ENCODE measurements around the gene SCN4A.
"Not testable (repeated sequence)": the region's sequence is repeated elsewhere in the genome, so short reads cannot be mapped to it uniquely, and the experiment has no call there.

Gene SCN4A

GRCh38 chr17:63918305-63918704, 54.4 kb downstream of the SCN4A start:
- Histone ChIP-seq H3K27ac (ENCODE audit: low read depth, low read length) (no peak overlapping the region), H3K4me1 (ENCODE audit: control insufficient read depth, insufficient read depth, low read length) (no peaks in the 10 kb centered on the region), H3K27me3 (ENCODE audit: control insufficient read depth, insufficient read depth, low read length) (no peaks in the 10 kb centered on the region), H3K4me3 (ENCODE audit: low read length) (no peak overlapping the region), H3K36me3 (ENCODE audit: control insufficient read depth, insufficient read depth, low read length) (no peaks in the 10 kb centered on the region), H3K9ac (ENCODE audit: low read length) (no peak overlapping the region)

GRCh38 chr17:63917646-63918045, 55.1 kb downstream of the SCN4A start:
- H3K27ac ChIP-seq (ENCODE audit: low read depth, low read length), result no peak overlapping the region
- no peak overlapping the region for H3K4me3 ChIP-seq (ENCODE audit: low read length)
- no peaks in the 10 kb centered on the region for H3K27me3 ChIP-seq (ENCODE audit: control insufficient read depth, insufficient read depth, low read length)
- H3K36me3 ChIP-seq (ENCODE audit: control insufficient read depth, insufficient read depth, low read length), result no peaks in the 10 kb centered on the region
- H3K9ac ChIP-seq (ENCODE audit: low read length), result no peak overlapping the region
- no peaks in the 10 kb centered on the region for H3K4me1 ChIP-seq (ENCODE audit: control insufficient read depth, insufficient read depth, low read length)

DNA sequence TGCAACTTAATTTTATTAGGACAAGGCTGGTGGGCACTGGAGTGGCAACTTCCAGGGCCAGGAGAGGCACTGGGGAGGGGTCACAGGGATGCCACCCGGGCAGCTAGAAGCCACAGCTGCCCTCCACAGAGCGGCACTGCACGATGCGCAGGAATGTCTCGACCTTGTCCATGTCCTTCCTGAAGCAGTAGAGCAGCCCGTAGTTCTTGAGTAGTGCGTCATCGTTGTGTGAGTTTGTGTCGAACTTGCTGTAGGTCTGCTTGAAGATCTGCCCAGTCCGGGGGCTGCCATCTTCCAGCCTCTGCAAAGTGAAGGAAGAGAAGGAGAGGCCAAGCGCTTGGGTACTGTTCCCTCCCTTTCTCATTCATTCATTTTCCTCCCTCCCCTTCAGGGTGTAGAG, 55.5 kb downstream of the SCN4A start:
- not testable (repeated sequence) for H3K4me3 ChIP-seq (ENCODE audit: low read length); H3K36me3 ChIP-seq (ENCODE audit: control insufficient read depth, insufficient read depth, low read length)

DNA sequence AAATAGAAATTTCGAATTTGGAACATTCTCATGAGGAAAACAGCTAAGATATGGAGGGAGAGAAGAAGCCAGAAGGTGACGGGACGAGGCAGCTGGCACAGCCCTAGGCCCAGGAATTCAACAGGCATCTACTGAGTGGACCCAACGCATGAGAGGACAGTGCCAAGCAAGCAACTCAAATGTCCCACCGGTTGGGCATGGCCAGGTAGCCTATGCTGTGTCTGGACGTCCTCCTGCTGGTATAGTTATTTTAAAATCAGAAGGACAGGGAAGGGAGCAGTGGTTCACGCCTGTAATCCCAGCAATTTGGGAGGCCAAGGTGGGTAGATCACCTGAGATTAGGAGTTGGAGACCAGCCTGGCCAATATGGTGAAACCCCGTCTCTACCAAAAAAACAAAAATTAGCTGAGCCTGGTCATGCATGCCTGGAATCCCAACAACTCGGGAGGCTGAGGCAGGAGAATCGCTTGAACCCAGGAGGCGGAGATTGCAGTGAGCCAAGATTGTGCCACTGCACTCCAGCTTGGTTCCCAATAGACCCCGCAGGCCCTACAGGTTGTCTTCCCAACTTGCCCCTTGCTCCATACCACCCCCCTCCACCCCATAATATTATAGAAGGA, 56.0 kb downstream of the SCN4A start:
- Histone ChIP-seq H3K27me3 (ENCODE audit: control insufficient read depth, insufficient read depth, low read length) (no peaks in the 10 kb centered on the region), H3K9ac (ENCODE audit: low read length) (no peak overlapping the region), H3K27ac (ENCODE audit: low read depth, low read length) (no peak overlapping the region), H3K36me3 (ENCODE audit: control insufficient read depth, insufficient read depth, low read length) (no peaks in the 10 kb centered on the region), H3K4me3 (ENCODE audit: low read length) (no peak overlapping the region), H3K4me1 (ENCODE audit: control insufficient read depth, insufficient read depth, low read length) (no peaks in the 10 kb centered on the region)

More for the DNA sequence above, 55.5 kb downstream of the SCN4A start:
- H3K27ac ChIP-seq (ENCODE audit: low read depth, low read length); H3K9ac ChIP-seq (ENCODE audit: low read length); H3K27me3 ChIP-seq (ENCODE audit: control insufficient read depth, insufficient read depth, low read length); H3K4me1 ChIP-seq (ENCODE audit: control insufficient read depth, insufficient read depth, low read length): not testable (repeated sequence)

GRCh38 chr17:63915753-63916152, 57.0 kb downstream of the SCN4A start:
- H3K4me1 ChIP-seq (ENCODE audit: control insufficient read depth, insufficient read depth, low read length); H3K36me3 ChIP-seq (ENCODE audit: control insufficient read depth, insufficient read depth, low read length); H3K27me3 ChIP-seq (ENCODE audit: control insufficient read depth, insufficient read depth, low read length): not testable (repeated sequence)

DNA sequence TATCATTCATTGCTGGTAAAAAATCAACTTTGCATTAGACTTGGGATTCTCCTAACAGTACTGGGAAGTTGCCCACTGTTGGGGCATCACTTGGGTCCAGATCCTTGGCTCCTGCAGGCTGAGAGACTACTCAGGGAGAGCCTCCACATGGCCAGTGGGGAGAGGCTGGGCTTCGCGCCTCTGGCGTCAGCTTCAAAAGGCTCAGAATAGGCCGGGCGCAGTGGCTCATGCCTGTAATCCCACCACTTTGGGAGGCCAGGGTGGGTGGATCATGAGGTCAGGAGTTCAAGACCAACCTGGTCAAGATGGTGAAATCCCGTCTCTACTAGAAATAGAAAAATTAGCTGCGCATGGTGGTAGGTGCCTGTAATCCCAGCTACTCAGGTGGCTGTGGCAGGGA, 58.2 kb downstream of the SCN4A start:
- peaks cover 3% of the 10 kb centered on the region for H3K27me3 ChIP-seq (ENCODE audit: control insufficient read depth, insufficient read depth, low read length)
- no peaks in the 10 kb centered on the region for H3K36me3 ChIP-seq (ENCODE audit: control insufficient read depth, insufficient read depth, low read length)
- H3K4me3 ChIP-seq (ENCODE audit: low read length), result no peak overlapping the region
- no peaks in the 10 kb centered on the region for H3K4me1 ChIP-seq (ENCODE audit: control insufficient read depth, insufficient read depth, low read length)
- H3K27ac ChIP-seq (ENCODE audit: low read depth, low read length), result no peak overlapping the region
- no peak overlapping the region for H3K9ac ChIP-seq (ENCODE audit: low read length)

More at GRCh38 chr17:63915753-63916152, 57.0 kb downstream of the SCN4A start:
- H3K27ac ChIP-seq (ENCODE audit: low read depth, low read length); H3K4me3 ChIP-seq (ENCODE audit: low read length); H3K9ac ChIP-seq (ENCODE audit: low read length): not testable (repeated sequence)

DNA sequence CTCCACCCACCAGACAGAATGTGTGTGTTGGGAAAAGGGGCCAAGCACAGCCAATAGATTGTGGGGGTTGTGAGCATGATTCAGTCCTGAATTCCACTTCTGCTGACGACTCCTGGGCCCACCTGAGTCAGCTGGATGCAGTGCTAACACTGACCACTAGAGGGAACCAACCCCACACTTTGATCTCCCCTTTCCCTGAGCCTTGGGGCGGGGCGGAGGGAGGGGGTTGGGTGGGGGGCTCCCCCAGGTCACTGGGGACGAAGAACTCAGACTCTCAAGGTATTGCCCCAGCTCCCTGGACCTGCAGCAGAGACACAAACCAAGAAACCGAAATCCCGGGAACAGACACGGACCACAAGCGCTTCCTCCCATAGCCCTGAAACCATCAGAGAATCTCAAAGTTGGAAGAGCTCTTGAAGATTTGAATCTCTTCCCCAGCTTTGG, 61.0 kb downstream of the SCN4A start:
- Histone ChIP-seq H3K4me1 (ENCODE audit: control insufficient read depth, insufficient read depth, low read length) (no peaks in the 10 kb centered on the region), H3K36me3 (ENCODE audit: control insufficient read depth, insufficient read depth, low read length) (no peaks in the 10 kb centered on the region), H3K27ac (ENCODE audit: low read depth, low read length) (no peak overlapping the region), H3K4me3 (ENCODE audit: low read length) (no peak overlapping the region), H3K9ac (ENCODE audit: low read length) (no peak overlapping the region), H3K27me3 (ENCODE audit: control insufficient read depth, insufficient read depth, low read length) (peaks cover 3% of the 10 kb centered on the region)

DNA sequence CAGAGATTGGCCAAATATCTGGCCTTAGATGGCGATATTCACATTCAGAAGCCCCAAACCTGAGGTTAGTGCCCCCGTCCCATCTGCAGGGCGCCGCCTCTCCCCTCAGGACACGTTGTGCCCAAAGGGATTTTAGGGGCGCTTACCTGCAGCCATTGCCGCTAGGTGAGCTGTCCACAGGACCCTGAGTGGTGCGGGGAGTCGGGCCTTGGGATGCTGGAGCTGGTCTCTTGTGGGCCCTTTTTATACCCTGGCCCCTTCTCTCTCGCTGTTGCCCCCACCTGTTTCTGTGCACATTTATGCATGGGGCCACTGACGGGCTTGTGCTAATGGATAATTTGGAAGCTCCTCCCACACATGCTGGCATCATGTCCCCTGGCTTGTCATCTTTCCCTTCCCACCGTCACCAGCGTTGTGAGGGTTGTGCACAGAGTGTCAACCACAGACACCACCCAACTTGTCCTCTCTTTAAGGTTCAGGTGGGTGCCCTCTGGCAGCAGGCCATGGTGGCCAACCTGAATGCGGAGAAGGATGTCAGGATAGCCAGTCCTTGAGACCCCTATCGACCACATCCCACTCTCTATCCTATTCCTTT, 61.6 kb downstream of the SCN4A start, which contains the start of gene CSHL1:
Gene CSHL1 (minus strand): TSS at position 218 of the 595 bp plus-strand sequence. CDS start 62 bp downstream, at position 156.
- Histone ChIP-seq H3K27ac (ENCODE audit: low read depth, low read length) (no peak within 1 kb of the TSS), H3K4me1 (ENCODE audit: control insufficient read depth, insufficient read depth, low read length) (no peaks in the 10 kb centered on the region), H3K4me3 (ENCODE audit: low read length) (no peak within 1 kb of the TSS), H3K27me3 (ENCODE audit: control insufficient read depth, insufficient read depth, low read length) (peaks cover 3% of the 10 kb centered on the region), H3K36me3 (ENCODE audit: control insufficient read depth, insufficient read depth, low read length) (no peaks in the 10 kb centered on the region), H3K9ac (ENCODE audit: low read length) (no peak within 1 kb of the TSS)

GRCh38 chr17:63910096-63910495, 62.6 kb downstream of the SCN4A start:
- Histone ChIP-seq H3K27me3 (ENCODE audit: control insufficient read depth, insufficient read depth, low read length) (peaks cover 3% of the 10 kb centered on the region), H3K36me3 (ENCODE audit: control insufficient read depth, insufficient read depth, low read length) (no peaks in the 10 kb centered on the region), H3K4me3 (ENCODE audit: low read length) (no peak overlapping the region), H3K9ac (ENCODE audit: low read length) (no peak overlapping the region), H3K4me1 (ENCODE audit: control insufficient read depth, insufficient read depth, low read length) (no peaks in the 10 kb centered on the region), H3K27ac (ENCODE audit: low read depth, low read length) (no peak overlapping the region)

DNA sequence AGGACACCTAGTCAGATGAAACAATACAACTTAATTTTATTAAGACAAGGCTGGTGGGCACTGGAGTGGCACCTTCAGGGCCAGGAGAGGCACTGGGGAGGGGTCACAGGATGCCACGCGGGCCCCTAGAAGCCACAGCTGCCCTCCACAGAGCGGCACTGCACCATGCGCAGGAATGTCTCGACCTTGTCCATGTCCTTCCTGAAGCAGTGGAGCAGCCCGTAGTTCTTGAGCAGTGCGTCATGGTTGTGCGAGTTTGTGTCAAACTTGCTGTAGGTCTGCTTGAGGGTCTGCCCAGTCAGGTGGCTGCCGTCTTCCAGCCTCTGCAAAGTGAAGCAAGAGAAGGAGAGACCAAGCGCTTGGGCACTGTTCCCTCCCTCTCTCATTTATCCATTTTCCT, 63.1 kb downstream of the SCN4A start:
- not testable (repeated sequence) for H3K4me1 ChIP-seq (ENCODE audit: control insufficient read depth, insufficient read depth, low read length); H3K9ac ChIP-seq (ENCODE audit: low read length); H3K27me3 ChIP-seq (ENCODE audit: control insufficient read depth, insufficient read depth, low read length); H3K36me3 ChIP-seq (ENCODE audit: control insufficient read depth, insufficient read depth, low read length); H3K4me3 ChIP-seq (ENCODE audit: low read length); H3K27ac ChIP-seq (ENCODE audit: low read depth, low read length)

DNA sequence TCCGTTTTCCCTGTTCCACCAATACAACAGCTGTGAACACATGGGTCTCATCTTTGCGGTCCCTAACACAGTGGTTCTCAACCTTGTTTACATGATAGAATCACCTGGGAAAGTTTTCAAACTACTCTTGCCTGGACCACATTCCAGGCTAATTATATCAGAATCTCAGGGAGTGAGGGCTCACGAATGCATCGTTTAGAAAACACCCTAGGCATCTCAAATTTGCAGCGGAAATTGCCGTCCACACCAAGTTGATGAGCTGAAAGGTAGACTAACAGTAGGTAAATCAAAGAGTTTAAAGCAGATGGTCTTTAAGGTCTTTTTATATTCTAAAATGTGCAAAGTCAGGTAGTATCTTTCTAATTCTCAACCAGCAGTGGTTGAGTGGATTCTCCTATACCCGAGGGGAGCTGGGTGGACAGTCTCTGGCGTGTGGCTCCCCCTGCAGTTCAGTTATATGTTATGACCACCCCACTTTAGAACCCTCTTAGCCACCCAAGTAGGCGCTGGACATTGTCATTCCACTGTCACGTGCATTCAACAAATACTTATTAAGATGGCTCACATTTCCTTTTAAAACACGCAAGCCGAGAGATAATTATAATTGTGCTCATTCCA, 65.4 kb downstream of the SCN4A start:
- not testable (repeated sequence) for H3K4me3 ChIP-seq (ENCODE audit: low read length); H3K27me3 ChIP-seq (ENCODE audit: control insufficient read depth, insufficient read depth, low read length); H3K4me1 ChIP-seq (ENCODE audit: control insufficient read depth, insufficient read depth, low read length); H3K9ac ChIP-seq (ENCODE audit: low read length); H3K27ac ChIP-seq (ENCODE audit: low read depth, low read length); H3K36me3 ChIP-seq (ENCODE audit: control insufficient read depth, insufficient read depth, low read length)

DNA sequence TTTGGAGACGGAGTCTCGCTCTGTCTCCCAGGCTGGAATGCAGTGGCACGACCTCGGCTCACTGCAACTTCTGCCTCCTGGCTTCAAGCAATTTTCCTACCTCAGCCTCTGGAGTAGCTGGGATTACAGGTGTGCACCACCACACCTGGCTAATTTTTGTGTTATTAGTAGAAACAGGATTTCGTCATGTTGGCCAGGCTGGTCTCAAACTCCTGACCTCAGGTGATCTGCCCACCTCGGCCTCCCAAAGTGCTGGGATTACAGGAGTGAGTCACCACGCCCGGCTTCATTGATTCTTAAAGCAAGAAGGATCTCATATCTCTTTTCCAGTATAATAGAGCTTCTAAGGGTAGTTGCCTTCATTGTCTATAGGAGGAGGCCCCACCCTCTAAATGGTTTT, 67.9 kb downstream of the SCN4A start:
- not testable (repeated sequence) for H3K4me1 ChIP-seq (ENCODE audit: control insufficient read depth, insufficient read depth, low read length); H3K4me3 ChIP-seq (ENCODE audit: low read length)

DNA sequence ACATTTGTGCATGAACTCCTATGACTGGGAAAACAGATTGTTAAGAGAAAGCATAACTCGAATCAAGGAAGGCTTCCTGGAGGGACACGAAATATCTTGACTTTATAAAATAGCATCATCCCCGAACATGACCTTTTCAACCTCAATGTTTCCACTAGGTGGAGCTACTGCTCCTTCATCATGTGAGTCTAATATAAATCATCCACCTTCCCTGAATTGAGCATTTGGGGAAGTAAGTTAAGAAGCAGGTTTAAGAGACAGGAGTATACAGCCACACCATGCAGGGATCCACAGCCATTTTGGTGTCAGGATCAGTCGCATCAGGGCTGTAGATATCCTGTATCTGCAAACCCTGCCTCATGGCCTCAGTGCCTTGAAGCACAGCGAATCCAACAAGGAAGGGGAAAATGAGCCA, 68.9 kb downstream of the SCN4A start:
- H3K9ac ChIP-seq (ENCODE audit: low read length); H3K4me1 ChIP-seq (ENCODE audit: control insufficient read depth, insufficient read depth, low read length); H3K4me3 ChIP-seq (ENCODE audit: low read length); H3K27ac ChIP-seq (ENCODE audit: low read depth, low read length); H3K36me3 ChIP-seq (ENCODE audit: control insufficient read depth, insufficient read depth, low read length); H3K27me3 ChIP-seq (ENCODE audit: control insufficient read depth, insufficient read depth, low read length): not testable (repeated sequence)

More for the DNA sequence above, 67.9 kb downstream of the SCN4A start:
- not testable (repeated sequence) for H3K36me3 ChIP-seq (ENCODE audit: control insufficient read depth, insufficient read depth, low read length); H3K27ac ChIP-seq (ENCODE audit: low read depth, low read length); H3K27me3 ChIP-seq (ENCODE audit: control insufficient read depth, insufficient read depth, low read length); H3K9ac ChIP-seq (ENCODE audit: low read length)

Data from rectal smooth muscle tissue (tissue), 1 donor.